Left kidney (tissue), 2 donors: ENCODE results near the gene HDGF. TPM values are rescaled to one million over a fixed set of nuclear protein-coding genes. Genes with fewer than 3 reads are reported as not detected.

ENCODE experiments used
- DNase-seq: peaks from one replicate; pipeline ENCODE4 v3.0.0-alpha.2; 2013
- polyA plus RNA-seq: library from polyadenylated mRNA; unstranded; fragments of 120-200 nt; gene quantifications from one replicate; pipeline ENCODE4 v1.2.1, GENCODE V29; 2013; ENCODE audit not compliant: insufficient read length

HDGF gene
- polyA plus RNA-seq, 1 donor = 248 TPM

GRCh38 chr1:156726549-156727226, 24.8 kb downstream of the HDGF start:
- DNase-seq = no peak

GRCh38 chr1:156725683-156726280, 25.7 kb downstream of the HDGF start:
- DNase-seq = peak; percentile 89

- DNase-seq = no peak
These were observed 29.9 kb downstream of the HDGF start for GRCh38 chr1:156721535-156721934.

GRCh38 chr1:156721131-156721530, 30.3 kb downstream of the HDGF start:
- DNase-seq = no peak

- no peak for DNase-seq
These were observed 34.1 kb downstream of the HDGF start for GRCh38 chr1:156717351-156717750.

GRCh38 chr1:156714830-156715229, 36.6 kb downstream of the HDGF start:
- no peak for DNase-seq

- no peak for DNase-seq
These were observed 38.8 kb downstream of the HDGF start for GRCh38 chr1:156712626-156713025.

- no peak for DNase-seq
These were observed 40.3 kb downstream of the HDGF start for GRCh38 chr1:156711011-156711817.

- no peak for DNase-seq
These were observed 41.6 kb downstream of the HDGF start for GRCh38 chr1:156709757-156710489.

GRCh38 chr1:156709031-156709430, 42.4 kb downstream of the HDGF start:
- no peak for DNase-seq

- no peak for DNase-seq
These were observed 43.2 kb downstream of the HDGF start for GRCh38 chr1:156708218-156708661.

GRCh38 chr1:156707417-156708217, 43.9 kb downstream of the HDGF start:
- no peak for DNase-seq

- no peak for DNase-seq
These were observed 44.6 kb downstream of the HDGF start for GRCh38 chr1:156706657-156707416.

GRCh38 chr1:156705918-156706656, 45.4 kb downstream of the HDGF start:
- DNase-seq = peak; percentile 87

- DNase-seq = no peak
These were observed 46.1 kb downstream of the HDGF start, which contains the start of gene CRABP2 for GRCh38 chr1:156705321-156705917. Gene CRABP2, minus strand, starts transcription at chr1:156705583. Its CDS starts 137 bp downstream, at chr1:156705446.

- no peak for DNase-seq
These were observed 46.5 kb downstream of the HDGF start for GRCh38 chr1:156704930-156705320.

GRCh38 chr1:156704166-156704711, 47.2 kb downstream of the HDGF start:
- DNase-seq = no peak

- no peak for DNase-seq
These were observed 47.7 kb downstream of the HDGF start for GRCh38 chr1:156703741-156704140.

- DNase-seq = no peak
These were observed 48.1 kb downstream of the HDGF start for GRCh38 chr1:156703336-156703735.
